Natural killer cell (primary cell): ENCODE measurements around the gene INSRR. TPM values are rescaled to one million over a fixed set of nuclear protein-coding genes. Genes with fewer than 3 reads are reported as not detected.

Experiments
- ATAC-seq, 3 donors: fragments of 150-1000 bp in 2 of 3; fragments of 200-7000 bp in 1 of 3; cut with Tn5 transposase; 1 replicate in 1 of 3; 2 replicates in 2 of 3; pipeline ENCODE4 v1.10.0; 2021; ENCODE audit warnings: mild to moderate bottlenecking in 2 of 3, moderate library complexity in 2 of 3
- DNase-seq, 2 donors: peaks; one replicate each; pipeline versions ENCODE4 v3.0.0 to v3.0.0-alpha.2; 2013 to 2021; ENCODE audit warnings: mixed read lengths in 1 of 2
- H3K27ac ChIP-seq: one replicate; pipeline ENCODE4 v1.5.1; 2013; ENCODE audit warnings: mild to moderate bottlenecking, low read length
- H3K27me3 ChIP-seq: one replicate; pipeline ENCODE4 v1.6.1; 2013; ENCODE audit warnings: low read length; ENCODE audit not compliant: control insufficient read depth, insufficient read depth
- H3K36me3 ChIP-seq: one replicate; pipeline ENCODE4 v1.6.1; 2013; ENCODE audit warnings: low read length; ENCODE audit not compliant: control insufficient read depth, insufficient read depth
- H3K4me1 ChIP-seq: one replicate; pipeline ENCODE4 v1.6.1; 2013; ENCODE audit warnings: low read length; ENCODE audit not compliant: control insufficient read depth, insufficient read depth
- H3K4me3 ChIP-seq: one replicate; pipeline ENCODE4 v1.5.1; 2013; ENCODE audit warnings: low read length
- H3K9me3 ChIP-seq: one replicate; pipeline ENCODE4 v1.6.1; 2013; ENCODE audit warnings: low read length; ENCODE audit not compliant: control insufficient read depth, insufficient read depth
- H3K27ac Mint-ChIP-seq, 2 donors: one replicate each; pipeline ENCODE4 v1.8.0; 2022; ENCODE audit warnings: mild to moderate bottlenecking in 2 of 2, mixed read lengths in 2 of 2, moderate library complexity in 1 of 2
- H3K27me3 Mint-ChIP-seq, 2 donors: one replicate each; pipeline ENCODE4 v1.8.0; 2022; ENCODE audit warnings: low read depth in 2 of 2, mixed read lengths in 2 of 2
- H3K36me3 Mint-ChIP-seq: one replicate; pipeline ENCODE4 v1.8.0; 2022; ENCODE audit warnings: mixed read lengths
- H3K4me1 Mint-ChIP-seq, 2 donors: one replicate each; pipeline ENCODE4 v1.8.0; 2022; ENCODE audit warnings: mixed read lengths in 2 of 2
- H3K4me3 Mint-ChIP-seq: one replicate; pipeline ENCODE4 v1.8.0; 2022; ENCODE audit warnings: mild to moderate bottlenecking, moderate library complexity, mixed read lengths
- H3K9me3 Mint-ChIP-seq, 2 donors: one replicate each; pipeline ENCODE4 v1.8.0; 2022; ENCODE audit warnings: mixed read lengths in 2 of 2
- WGBS: methylation state at CpG from one replicate; pipeline ENCODE4 v1.1.7; 2013; ENCODE audit warnings: missing lambda C conversion rate; ENCODE audit not compliant: insufficient coverage; 5-methylcytosine and 5-hydroxymethylcytosine counted together
- intact Hi-C: fragments of 100-400 bp; cut with micrococcal nuclease; formaldehyde crosslinking; loops from one replicate; pipeline ENCODE4 v1.14.2; 2022
- total RNA-seq, 4 donors: library from RNA; stranded (reverse); fragments of 120-200 nt in 1 of 4; gene quantifications; one replicate each; pipeline versions ENCODE4 v1.2.3 to v1.2.4, GENCODE V29; 2013 to 2022
- TF ChIP-seq, protein P1 (sequence below): fragments of 200-600 bp; IDR thresholded peaks from one replicate; pipeline ENCODE4 v1.8.0; 2022; ENCODE audit warnings: antibody characterized with exemption

INSRR gene
- total RNA-seq, 3 donors from 2014 or later (not counting 1 experiment from before 2014, with no cell fraction given) = 0.10 to 0.18 (median 0.14) TPM

DNA sequence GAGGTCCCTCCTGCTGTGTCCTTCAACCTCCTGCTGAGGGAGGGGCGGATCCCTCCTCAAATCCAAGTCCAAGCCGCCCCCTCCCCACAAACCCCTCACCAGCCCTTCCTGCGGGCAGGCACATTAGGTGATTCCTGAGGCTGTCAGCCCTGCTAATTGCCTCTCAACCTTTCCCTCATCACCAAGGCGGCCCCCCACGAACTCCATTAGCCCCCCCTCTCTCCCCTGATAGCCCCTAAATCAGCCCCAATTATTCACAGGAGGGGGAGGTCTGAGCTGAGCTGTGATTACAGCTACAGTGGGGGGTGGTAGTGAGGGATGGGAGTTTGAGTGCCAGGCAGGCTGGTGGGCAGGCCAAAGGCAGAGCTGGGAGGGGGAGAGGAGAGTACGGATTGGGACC is 28.8 kb upstream of the INSRR start:
- Mint-ChIP-seq H3K27me3 (peaks cover 27 to 43% of the 10 kb centered on the region in 2 donors), H3K27ac (no peak overlapping the region), H3K4me3 (no peak overlapping the region), H3K4me1 (peaks cover 8 to 15% of the 10 kb centered on the region in 2 donors), H3K36me3 (no peaks in the 10 kb centered on the region), H3K9me3 (no peaks in the 10 kb centered on the region)
- intact Hi-C loops = no loop called here
- TF ChIP-seq, protein P1, sequence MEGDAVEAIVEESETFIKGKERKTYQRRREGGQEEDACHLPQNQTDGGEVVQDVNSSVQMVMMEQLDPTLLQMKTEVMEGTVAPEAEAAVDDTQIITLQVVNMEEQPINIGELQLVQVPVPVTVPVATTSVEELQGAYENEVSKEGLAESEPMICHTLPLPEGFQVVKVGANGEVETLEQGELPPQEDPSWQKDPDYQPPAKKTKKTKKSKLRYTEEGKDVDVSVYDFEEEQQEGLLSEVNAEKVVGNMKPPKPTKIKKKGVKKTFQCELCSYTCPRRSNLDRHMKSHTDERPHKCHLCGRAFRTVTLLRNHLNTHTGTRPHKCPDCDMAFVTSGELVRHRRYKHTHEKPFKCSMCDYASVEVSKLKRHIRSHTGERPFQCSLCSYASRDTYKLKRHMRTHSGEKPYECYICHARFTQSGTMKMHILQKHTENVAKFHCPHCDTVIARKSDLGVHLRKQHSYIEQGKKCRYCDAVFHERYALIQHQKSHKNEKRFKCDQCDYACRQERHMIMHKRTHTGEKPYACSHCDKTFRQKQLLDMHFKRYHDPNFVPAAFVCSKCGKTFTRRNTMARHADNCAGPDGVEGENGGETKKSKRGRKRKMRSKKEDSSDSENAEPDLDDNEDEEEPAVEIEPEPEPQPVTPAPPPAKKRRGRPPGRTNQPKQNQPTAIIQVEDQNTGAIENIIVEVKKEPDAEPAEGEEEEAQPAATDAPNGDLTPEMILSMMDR = no peak
- Histone ChIP-seq H3K27ac (no peak overlapping the region), H3K4me3 (no peak overlapping the region), H3K36me3 (no peaks in the 10 kb centered on the region), H3K4me1 (peaks cover 9% of the 10 kb centered on the region), H3K9me3 (no peaks in the 10 kb centered on the region), H3K27me3 (peaks cover 15% of the 10 kb centered on the region)
- no peak for DNase-seq
- no peak for ATAC-seq
- WGBS = 68% methylated on average over 4 of the region's 6 CpGs

DNA sequence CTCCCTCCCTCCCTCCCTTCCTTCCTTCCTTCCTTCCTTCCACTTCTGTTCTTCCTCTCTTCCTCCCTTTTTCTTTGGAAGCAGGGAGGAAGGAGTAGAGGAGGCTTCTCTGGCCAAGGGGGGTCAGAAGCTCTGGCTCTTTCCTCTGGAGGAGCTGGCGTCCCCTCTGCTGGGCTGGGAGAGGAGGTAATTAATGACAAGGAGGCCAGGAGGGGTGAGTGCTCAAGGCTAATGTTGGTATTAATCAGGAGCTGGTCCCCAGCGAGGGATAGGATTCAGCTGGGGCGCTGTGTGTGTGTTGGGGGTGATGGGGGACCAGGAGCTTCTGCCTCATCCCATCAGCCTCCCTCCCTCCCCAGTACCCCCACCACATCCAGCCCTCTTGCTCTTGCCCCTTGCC is 28.4 kb upstream of the INSRR start:
- Histone ChIP-seq H3K27me3 (peaks cover 12% of the 10 kb centered on the region), H3K36me3 (no peaks in the 10 kb centered on the region), H3K4me3 (no peak overlapping the region), H3K27ac (no peak overlapping the region), H3K4me1 (peaks cover 5% of the 10 kb centered on the region), H3K9me3 (no peaks in the 10 kb centered on the region)
- no peak overlapping the region for H3K27ac Mint-ChIP-seq
- H3K9me3 Mint-ChIP-seq = no peaks in the 10 kb centered on the region
- peaks cover 27 to 41% of the 10 kb centered on the region in 2 donors for H3K27me3 Mint-ChIP-seq
- ATAC-seq (no peak), DNase-seq (no peak)
- no peaks in the 10 kb centered on the region for H3K36me3 Mint-ChIP-seq
- intact Hi-C loops = no loop called here
- H3K4me1 Mint-ChIP-seq = peaks cover 8 to 11% of the 10 kb centered on the region in 2 donors
- TF ChIP-seq, protein P1 = no peak
- 63% methylated on average over 1 of the region's 3 CpGs for WGBS
- no peak overlapping the region for H3K4me3 Mint-ChIP-seq

- intact Hi-C loops = no loop called here
- no peak for ATAC-seq
Measured at GRCh38 chr1:156886583-156887281, 27.8 kb upstream of the INSRR start.

More at GRCh38 chr1:156886583-156887281, 27.8 kb upstream of the INSRR start:
- Histone ChIP-seq H3K36me3 (no peaks in the 10 kb centered on the region), H3K4me1 (no peaks in the 10 kb centered on the region), H3K9me3 (no peaks in the 10 kb centered on the region), H3K27me3 (peaks cover 7% of the 10 kb centered on the region), H3K4me3 (no peak overlapping the region), H3K27ac (no peak overlapping the region)
- Mint-ChIP-seq H3K4me3 (no peak overlapping the region), H3K27me3 (peaks cover 27 to 36% of the 10 kb centered on the region in 2 donors), H3K27ac (no peak overlapping the region), H3K4me1 (peaks cover 7 to 8% of the 10 kb centered on the region in 2 donors), H3K9me3 (no peaks in the 10 kb centered on the region), H3K36me3 (no peaks in the 10 kb centered on the region)
- no peak for DNase-seq
- TF ChIP-seq, protein P1 = no peak
- WGBS = 52% methylated on average over 6 of the region's 6 CpGs
